Right lobe of liver (tissue), 4 donors: Measurements from ENCODE around the gene NANOG.

Experiments used
- CTCF ChIP-seq, 4 donors: fragments of 200-600 bp in 3 of 4; fragments of 450-650 bp in 1 of 4; IDR thresholded peaks; one replicate each; pipeline versions ENCODE4 v1.5.1 to v1.8.0; 2016 to 2022; ENCODE audit warnings: antibody characterized with exemption in 4 of 4, mild to moderate bottlenecking in 2 of 4
- POLR2A ChIP-seq: fragments of 450-650 bp; IDR thresholded peaks from one replicate; pipeline ENCODE4 v1.6.1; 2017; ENCODE audit warnings: antibody characterized with exemption, mild to moderate bottlenecking
- donor health status: DM: no; HTN: no; CAD: no.
- donor health status: DM: no; HTN: no; CAD: no.
- donor health status: DM: no; HTN: yes; CAD: no.

GRCh38 chr12:7748852-7749251, 40.4 kb upstream of the NANOG start:
- TF ChIP-seq CTCF (IDR thresholded peaks at IDR 0.05): no peak
- no peak for TF ChIP-seq POLR2A
